ENCODE data around the gene CEP131.

The CEP131 gene

DNA sequence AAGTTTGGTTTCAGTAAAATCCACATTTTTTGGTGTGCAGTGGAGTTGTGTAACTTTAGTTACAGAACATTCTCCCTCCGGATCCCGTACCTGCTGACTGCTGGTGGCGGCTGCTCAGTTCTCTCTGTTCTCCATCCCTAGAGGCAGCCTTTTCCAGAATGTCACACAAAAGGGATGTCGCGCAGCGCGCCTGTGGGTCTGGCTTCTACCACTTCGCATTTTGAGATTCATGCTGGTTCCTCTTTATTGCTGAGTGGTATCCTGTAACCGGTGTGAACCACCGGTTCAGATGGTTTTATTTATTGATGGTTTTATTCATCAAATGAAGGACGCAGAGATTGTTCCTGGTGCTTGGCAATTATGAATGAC lies 981 bp upstream of the CEP131 start:
- DNase-seq (ENCODE audit: low spot score): no peak
- in situ Hi-C loops (cut with MboI; ENCODE audit: low sequenced_read_pairs, unreplicated experiment): no loop called here

DNA sequence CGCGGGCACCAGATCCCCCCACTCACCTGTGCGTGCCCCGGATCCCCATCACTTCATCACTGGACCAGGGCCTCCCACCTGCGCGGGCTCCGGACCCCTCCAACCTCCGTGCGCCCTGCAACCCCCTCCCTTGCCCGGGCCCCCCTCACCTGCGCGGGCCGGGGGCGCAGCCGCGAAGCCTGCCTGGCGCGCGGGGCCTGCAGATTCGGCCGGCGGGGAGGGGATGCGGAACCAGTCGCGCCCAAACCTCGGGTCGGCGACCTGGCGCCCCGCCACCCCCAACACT lies 202 bp downstream of the CEP131 start:
- in situ Hi-C loops (cut with MboI; ENCODE audit: low sequenced_read_pairs, unreplicated experiment): no loop called here
- TF ChIP-seq, protein P1, sequence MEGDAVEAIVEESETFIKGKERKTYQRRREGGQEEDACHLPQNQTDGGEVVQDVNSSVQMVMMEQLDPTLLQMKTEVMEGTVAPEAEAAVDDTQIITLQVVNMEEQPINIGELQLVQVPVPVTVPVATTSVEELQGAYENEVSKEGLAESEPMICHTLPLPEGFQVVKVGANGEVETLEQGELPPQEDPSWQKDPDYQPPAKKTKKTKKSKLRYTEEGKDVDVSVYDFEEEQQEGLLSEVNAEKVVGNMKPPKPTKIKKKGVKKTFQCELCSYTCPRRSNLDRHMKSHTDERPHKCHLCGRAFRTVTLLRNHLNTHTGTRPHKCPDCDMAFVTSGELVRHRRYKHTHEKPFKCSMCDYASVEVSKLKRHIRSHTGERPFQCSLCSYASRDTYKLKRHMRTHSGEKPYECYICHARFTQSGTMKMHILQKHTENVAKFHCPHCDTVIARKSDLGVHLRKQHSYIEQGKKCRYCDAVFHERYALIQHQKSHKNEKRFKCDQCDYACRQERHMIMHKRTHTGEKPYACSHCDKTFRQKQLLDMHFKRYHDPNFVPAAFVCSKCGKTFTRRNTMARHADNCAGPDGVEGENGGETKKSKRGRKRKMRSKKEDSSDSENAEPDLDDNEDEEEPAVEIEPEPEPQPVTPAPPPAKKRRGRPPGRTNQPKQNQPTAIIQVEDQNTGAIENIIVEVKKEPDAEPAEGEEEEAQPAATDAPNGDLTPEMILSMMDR (IDR thresholded peaks at IDR 0.05; ENCODE audit: borderline replicate concordance, control extremely low read depth, extremely low read depth, insufficient read depth, missing control alignments): no peak
- DNase-seq (ENCODE audit: low spot score): no peak

More for the DNA sequence above, 981 bp upstream of the CEP131 start:
- TF ChIP-seq, protein P1 (IDR thresholded peaks at IDR 0.05; ENCODE audit: borderline replicate concordance, control extremely low read depth, extremely low read depth, insufficient read depth, missing control alignments): no peak

DNA sequence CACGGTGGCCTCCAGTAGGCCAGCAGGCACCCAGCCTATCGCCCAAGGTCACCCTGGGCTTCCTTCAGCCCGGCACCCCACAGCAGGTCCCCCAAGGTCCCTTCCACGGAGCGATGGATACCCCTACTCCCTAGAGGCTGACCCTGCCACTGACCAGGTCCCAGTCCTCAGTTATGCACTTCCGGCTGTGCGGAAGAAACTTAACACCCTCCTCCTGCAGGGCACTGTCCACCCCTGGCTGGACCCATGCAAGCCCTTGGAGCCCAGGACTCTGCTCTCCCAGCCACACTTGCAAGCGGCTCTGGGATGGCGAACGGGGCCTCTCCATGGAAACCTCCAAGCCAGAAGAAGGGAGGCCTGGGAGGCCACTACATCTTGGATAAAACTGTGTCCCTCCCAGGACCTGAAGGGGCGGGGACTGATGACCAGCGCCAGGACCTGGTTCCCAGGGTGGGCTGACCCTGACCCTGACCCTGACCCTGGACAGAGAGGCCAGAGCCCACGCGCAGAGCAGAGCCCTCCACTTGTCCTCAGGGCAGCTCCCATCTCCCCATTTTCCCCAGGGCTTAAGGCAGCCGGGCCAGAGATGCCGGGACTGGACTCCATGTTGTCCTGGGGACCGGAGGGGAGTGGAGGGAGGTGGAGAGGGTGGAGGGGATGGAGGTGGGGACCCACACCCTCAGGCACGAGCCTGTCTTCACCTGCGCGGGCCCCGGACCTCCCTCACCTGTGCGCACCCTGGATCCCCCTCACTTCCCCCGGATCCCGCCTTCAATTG lies 734 bp downstream of the CEP131 start:
- TF ChIP-seq, protein P1 (IDR thresholded peaks at IDR 0.05; ENCODE audit: borderline replicate concordance, control extremely low read depth, extremely low read depth, insufficient read depth, missing control alignments): no peak
- no peak for DNase-seq (ENCODE audit: low spot score)
- in situ Hi-C loops (cut with MboI; ENCODE audit: low sequenced_read_pairs, unreplicated experiment): no loop called here

DNA sequence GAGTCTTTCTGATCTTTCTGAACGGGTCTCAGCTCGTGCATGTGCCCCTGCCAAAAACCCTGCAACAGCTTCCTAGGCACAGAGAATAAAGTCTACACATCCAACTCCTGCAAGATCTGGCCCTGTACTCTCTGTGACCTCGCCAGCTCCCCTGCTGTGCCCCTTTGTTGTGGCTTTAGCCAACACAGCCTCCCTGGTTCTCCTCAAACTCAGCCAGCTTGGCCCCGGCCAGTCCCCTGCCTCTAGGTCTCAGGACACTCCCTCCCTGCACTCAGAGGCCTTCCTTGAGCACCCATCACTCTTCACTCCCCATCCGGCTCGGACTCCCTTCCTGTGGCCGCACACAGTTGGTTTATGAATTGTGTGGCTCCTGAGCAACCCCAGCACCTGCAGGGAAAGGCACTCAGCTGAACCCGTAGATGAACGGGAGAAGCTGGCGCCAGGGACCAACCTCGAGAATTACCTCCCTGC lies 1.4 kb downstream of the CEP131 start:
- DNase-seq (ENCODE audit: low spot score): no peak
- in situ Hi-C loops (cut with MboI; ENCODE audit: low sequenced_read_pairs, unreplicated experiment): no loop called here
- TF ChIP-seq, protein P1 (IDR thresholded peaks at IDR 0.05; ENCODE audit: borderline replicate concordance, control extremely low read depth, extremely low read depth, insufficient read depth, missing control alignments): no peak

DNA sequence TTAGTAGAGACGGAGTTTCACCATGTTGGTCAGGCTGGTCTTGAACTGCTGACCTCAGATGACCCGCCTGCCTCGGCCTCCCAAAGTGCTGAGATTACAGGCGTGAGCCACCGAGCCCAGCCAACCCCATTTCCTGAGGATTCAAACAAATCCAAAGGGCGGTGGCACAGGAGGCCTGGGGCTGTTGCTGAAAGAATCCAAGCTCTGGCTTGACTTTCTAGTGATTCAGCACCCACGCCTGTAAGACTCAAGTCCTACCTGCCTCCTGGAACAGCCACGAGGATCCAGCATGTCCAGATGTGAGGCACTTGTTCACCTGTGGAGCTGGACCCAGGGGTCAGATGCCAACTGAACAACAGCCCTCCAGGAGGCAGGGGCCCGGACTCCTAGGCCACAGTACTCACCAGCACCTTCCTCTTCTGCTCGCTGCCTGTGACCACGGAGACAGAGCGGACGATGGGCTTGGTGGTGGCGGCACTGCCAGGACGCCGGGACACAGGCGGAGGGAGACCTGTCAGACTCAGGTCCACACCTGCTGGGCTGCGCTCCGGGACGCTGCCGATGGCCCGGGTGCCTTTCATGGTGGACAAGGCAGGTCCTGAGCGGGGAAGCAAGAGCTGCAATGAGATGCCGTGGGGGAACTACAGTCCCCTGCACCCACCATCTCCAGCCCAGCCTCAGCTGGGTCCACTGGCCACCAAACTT lies 3.1 kb downstream of the CEP131 start:
- in situ Hi-C loops (cut with MboI; ENCODE audit: low sequenced_read_pairs, unreplicated experiment): no loop called here
- no peak for DNase-seq (ENCODE audit: low spot score)
- TF ChIP-seq, protein P1 (IDR thresholded peaks at IDR 0.05; ENCODE audit: borderline replicate concordance, control extremely low read depth, extremely low read depth, insufficient read depth, missing control alignments): no peak

DNA sequence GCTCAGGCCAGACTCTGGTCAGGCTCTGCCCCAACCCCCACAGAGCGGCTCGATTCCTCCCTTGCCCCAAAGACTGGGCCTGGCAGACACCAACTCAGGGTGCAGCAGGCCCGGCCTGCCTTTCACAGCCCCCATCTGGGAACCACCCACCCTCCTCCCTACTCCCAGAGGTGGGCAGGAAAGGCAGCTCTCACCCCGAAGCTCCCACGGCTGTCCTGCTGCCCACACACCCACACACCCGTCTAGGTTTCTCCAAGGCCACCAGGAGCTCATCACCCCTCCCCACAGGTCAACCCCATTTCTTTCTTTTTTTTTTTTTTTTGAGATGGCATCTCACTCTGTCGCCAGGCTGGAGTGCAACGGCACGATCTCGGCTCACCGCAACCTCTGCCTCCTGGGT lies 3.8 kb downstream of the CEP131 start:
- no peak for DNase-seq (ENCODE audit: low spot score)
- TF ChIP-seq, protein P1 (IDR thresholded peaks at IDR 0.05; ENCODE audit: borderline replicate concordance, control extremely low read depth, extremely low read depth, insufficient read depth, missing control alignments): no peak
- in situ Hi-C loops (cut with MboI; ENCODE audit: low sequenced_read_pairs, unreplicated experiment): no loop called here

Data from GM13976 (cell line).